Neural cell (in vitro differentiated cells): ENCODE data around the gene BRIP1. TPM values are rescaled to one million over a fixed set of nuclear protein-coding genes. Genes with fewer than 3 reads are reported as not detected.

ENCODE experiments used
- H2AFZ ChIP-seq: fragments of 200-600, 300-800 bp; sonication (generic), shearing (Covaris generic); 2 replicates; pipeline ENCODE4 v1.6.0; 2014; ENCODE audit warnings: low read depth, mild to moderate bottlenecking, antibody characterized with exemption, low read length, moderate library complexity
- H3F3A ChIP-seq: fragments of 200-600 bp; shearing (Covaris generic); 2 replicates; pipeline ENCODE4 v1.6.1; 2016; ENCODE audit warnings: mild to moderate bottlenecking, moderate library complexity, mixed read lengths, antibody characterized with exemption, low read length; ENCODE audit not compliant: insufficient read depth, poor library complexity, severe bottlenecking
- H3K27ac ChIP-seq: fragments of 200-600, 300-800 bp; sonication (generic), shearing (Covaris generic); 2 replicates; pipeline ENCODE4 v1.5.1; 2014; ENCODE audit warnings: mild to moderate bottlenecking, low read length, moderate library complexity
- H3K27me3 ChIP-seq: fragments of 300-800, 200-600 bp; sonication (generic), shearing (Covaris generic); 2 replicates; pipeline ENCODE4 v1.6.0; 2014; ENCODE audit warnings: mild to moderate bottlenecking, low read depth, low read length, moderate library complexity; ENCODE audit not compliant: insufficient read depth
- H3K36me3 ChIP-seq: fragments of 300-800, 200-600 bp; sonication (generic), shearing (Covaris generic); 2 replicates; pipeline ENCODE4 v1.5.1; 2014; ENCODE audit warnings: mild to moderate bottlenecking, antibody characterized with exemption, low read length, moderate library complexity; ENCODE audit not compliant: insufficient read depth
- H3K4me2 ChIP-seq: fragments of 300-800, 200-600 bp; sonication (generic), shearing (Covaris generic); 2 replicates; pipeline ENCODE4 v1.6.0; 2014; ENCODE audit warnings: mild to moderate bottlenecking, low read length
- H3K4me3 ChIP-seq: fragments of 300-800, 200-600 bp; sonication (generic), shearing (Covaris generic); 2 replicates; pipeline ENCODE4 v1.5.1; 2014; ENCODE audit warnings: mild to moderate bottlenecking, low read length, moderate library complexity
- H3K79me2 ChIP-seq: fragments of 200-600 bp; shearing (Covaris generic); replicated peaks from 2 replicates; pipeline ENCODE4 v1.6.0; 2014; ENCODE audit warnings: mild to moderate bottlenecking, low read length, moderate library complexity; ENCODE audit not compliant: insufficient read depth
- H3K9ac ChIP-seq: fragments of 300-800, 200-600 bp; sonication (generic), shearing (Covaris generic); 2 replicates; pipeline ENCODE4 v1.6.1; 2016; ENCODE audit warnings: mild to moderate bottlenecking, low read length, mixed read lengths
- H3K9me2 ChIP-seq: fragments of 200-600 bp; shearing (Covaris generic); 2 replicates; pipeline ENCODE4 v1.6.1; 2016; ENCODE audit warnings: mild to moderate bottlenecking, low read length, mixed read lengths; ENCODE audit not compliant: insufficient read depth
- H3K9me3 ChIP-seq: fragments of 200-600, 300-800 bp; sonication (generic), shearing (Covaris generic); 2 replicates; pipeline ENCODE4 v1.6.1; 2016; ENCODE audit warnings: mild to moderate bottlenecking, mixed run types, low read length, moderate library complexity, mixed read lengths
- H4K20me1 ChIP-seq: fragments of 200-600 bp; shearing (Covaris generic); 2 replicates; pipeline ENCODE4 v1.6.1; 2016; ENCODE audit warnings: mild to moderate bottlenecking, mixed run types; ENCODE audit not compliant: insufficient read depth
- CTCF ChIP-seq: fragments of 450-650 bp; IDR thresholded peaks from 2 replicates; pipeline ENCODE4 v1.5.1; 2014; ENCODE audit warnings: antibody characterized with exemption, mild to moderate bottlenecking, moderate library complexity; ENCODE audit not compliant: poor library complexity, severe bottlenecking
- EP300 ChIP-seq: fragments of 450-650 bp; conservative IDR thresholded peaks from 2 replicates; pipeline ENCODE4 v1.6.1; 2014; ENCODE audit warnings: antibody characterized with exemption, mild to moderate bottlenecking, moderate library complexity; ENCODE audit not compliant: poor library complexity, severe bottlenecking
- EZH2 ChIP-seq: fragments of 200-600, 300-800 bp; shearing (Covaris generic), sonication (generic); IDR thresholded peaks from 2 replicates; pipeline ENCODE4 v1.6.1; 2014; ENCODE audit warnings: antibody characterized with exemption, low read length, borderline replicate concordance, mild to moderate bottlenecking; ENCODE audit not compliant: insufficient read depth, poor library complexity, severe bottlenecking
- MXI1 ChIP-seq: fragments of 450-650 bp; conservative IDR thresholded peaks from 2 replicates; pipeline ENCODE4 v1.6.1; 2014; ENCODE audit warnings: antibody characterized with exemption, mild to moderate bottlenecking; ENCODE audit not compliant: poor library complexity, severe bottlenecking
- POLR2AphosphoS5 ChIP-seq: IDR thresholded peaks from 2 replicates; pipeline ENCODE4 v1.6.1; 2012
- RAD21 ChIP-seq: fragments of 450-650 bp; conservative IDR thresholded peaks from 2 replicates; pipeline ENCODE4 v1.6.1; 2014; ENCODE audit warnings: antibody characterized with exemption, mild to moderate bottlenecking, moderate library complexity
- REST ChIP-seq: IDR thresholded peaks from 2 replicates; pipeline ENCODE4 v1.6.1; 2012; ENCODE audit warnings: borderline replicate concordance
- SMC3 ChIP-seq: fragments of 450-650 bp; conservative IDR thresholded peaks from 2 replicates; pipeline ENCODE4 v1.6.1; 2014; ENCODE audit warnings: antibody characterized with exemption, mild to moderate bottlenecking, moderate library complexity; ENCODE audit not compliant: poor library complexity
- TAF1 ChIP-seq: IDR thresholded peaks from 2 replicates; pipeline ENCODE4 v1.6.1; 2012; ENCODE audit warnings: low read depth
- polyA plus RNA-seq: library from polyadenylated mRNA; depleted of rRNA; stranded (reverse); fragments of >200 nt; gene quantifications from 2 replicates; pipeline ENCODE4 v1.2.3, GENCODE V29; 2014

BRIP1 gene
- polyA plus RNA-seq, 1 donor from 2014 or later, result 0.47 TPM

- H3F3A ChIP-seq, result no peaks in the 10 kb centered on the region
- H3K9ac ChIP-seq, result no peak overlapping the region
- no peaks in the 10 kb centered on the region for H3K9me2 ChIP-seq
- no peak overlapping the region for H3K27ac ChIP-seq
- TF ChIP-seq EP300 (no peak), POLR2AphosphoS5 (no peak), SMC3 (no peak), CTCF (no peak), REST (no peak), EZH2 (no peak), MXI1 (no peak), RAD21 (no peak)
- H4K20me1 ChIP-seq, result no peaks in the 10 kb centered on the region
- H3K79me2 ChIP-seq, result no peaks in the 10 kb centered on the region
- no peak overlapping the region for H3K4me2 ChIP-seq
- H3K9me3 ChIP-seq, result no peaks in the 10 kb centered on the region
- no peaks in the 10 kb centered on the region for H3K36me3 ChIP-seq
- H2AFZ ChIP-seq, result no peak overlapping the region
- H3K4me3 ChIP-seq, result no peak overlapping the region
- H3K27me3 ChIP-seq, result no peaks in the 10 kb centered on the region
Observed at GRCh38 chr17:61726977-61727376, 136.4 kb downstream of the BRIP1 start.

GRCh38 chr17:61724777-61725176, 138.6 kb downstream of the BRIP1 start:
- Histone ChIP-seq H3F3A (no peaks in the 10 kb centered on the region), H3K9me2 (no peaks in the 10 kb centered on the region), H3K79me2 (no peaks in the 10 kb centered on the region), H3K9ac (no peak overlapping the region), H3K36me3 (no peaks in the 10 kb centered on the region), H2AFZ (no peak overlapping the region), H3K27me3 (no peaks in the 10 kb centered on the region), H4K20me1 (no peaks in the 10 kb centered on the region), H3K27ac (no peak overlapping the region), H3K4me3 (no peak overlapping the region), H3K9me3 (no peaks in the 10 kb centered on the region), H3K4me2 (no peak overlapping the region)
- no peak for TF ChIP-seq TAF1
- TF ChIP-seq CTCF, result no peak
- TF ChIP-seq POLR2AphosphoS5, result no peak
